HG03280 (cell line): ENCODE results near the gene RHOG.
"Not testable (repeated sequence)": the region's sequence is repeated elsewhere in the genome, so short reads cannot be mapped to it uniquely, and the experiment has no call there.

ENCODE experiments used
- ATAC-seq: cut with Tn5 transposase; IDR thresholded peaks from one replicate; pipeline ENCODE4 v1.9.1; 2021; ENCODE audit warnings: mild to moderate bottlenecking, moderate library complexity; ENCODE audit not compliant: unreplicated experiment

RHOG gene

DNA sequence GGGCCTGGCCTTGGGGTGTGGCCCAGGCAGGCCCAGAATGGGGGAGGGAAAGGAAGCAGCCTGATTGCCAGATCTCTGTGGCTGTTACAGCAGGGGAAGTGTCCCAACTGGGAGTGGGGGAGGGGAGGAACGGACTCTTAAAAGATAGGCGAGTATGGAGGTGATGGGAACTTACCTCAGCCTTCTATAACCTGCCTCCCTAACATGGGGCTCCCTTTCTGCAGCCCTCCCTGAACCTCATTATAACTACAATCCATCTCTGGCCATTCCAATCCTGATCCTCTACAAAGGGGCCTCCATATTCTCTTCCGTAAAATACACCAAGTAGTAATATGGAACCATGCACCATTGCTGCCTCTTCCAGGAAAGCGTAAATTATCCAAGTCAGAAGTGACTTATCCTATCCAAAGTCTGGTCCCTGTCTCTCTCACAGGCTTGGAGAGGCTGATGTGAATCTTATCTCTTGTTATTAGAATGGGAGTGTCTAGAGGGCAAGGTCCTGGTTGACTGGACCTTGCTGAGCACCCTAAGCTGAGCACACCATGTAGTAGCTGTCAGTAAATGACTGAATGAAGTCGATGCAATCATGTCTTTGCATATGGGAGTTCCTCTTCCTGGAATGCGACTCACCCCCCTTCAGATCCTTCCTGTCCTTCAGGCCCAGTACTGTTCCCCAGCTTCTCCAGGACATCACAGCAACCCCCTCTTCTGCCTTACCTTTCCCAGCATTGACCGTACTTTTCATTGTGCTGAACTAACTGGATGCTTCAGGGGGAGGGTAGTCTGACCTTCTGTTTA lies 5.9 kb downstream of the RHOG start:
- no peak for ATAC-seq

DNA sequence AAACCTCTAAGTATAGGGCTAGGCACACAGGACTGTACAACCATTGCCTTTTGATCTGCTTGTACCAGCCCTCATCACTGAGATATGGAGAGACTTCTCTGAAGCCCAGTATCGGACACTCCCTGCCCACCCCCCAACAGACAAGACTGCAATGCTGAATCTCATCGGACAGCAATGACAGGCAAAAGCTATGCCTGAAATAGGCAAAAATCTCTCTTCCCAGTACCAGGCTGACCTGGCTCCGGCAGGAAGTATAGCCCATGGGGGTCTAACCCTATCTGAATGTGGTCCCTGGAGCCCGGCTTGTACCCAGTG lies 6.5 kb downstream of the RHOG start:
- no peak for ATAC-seq

DNA sequence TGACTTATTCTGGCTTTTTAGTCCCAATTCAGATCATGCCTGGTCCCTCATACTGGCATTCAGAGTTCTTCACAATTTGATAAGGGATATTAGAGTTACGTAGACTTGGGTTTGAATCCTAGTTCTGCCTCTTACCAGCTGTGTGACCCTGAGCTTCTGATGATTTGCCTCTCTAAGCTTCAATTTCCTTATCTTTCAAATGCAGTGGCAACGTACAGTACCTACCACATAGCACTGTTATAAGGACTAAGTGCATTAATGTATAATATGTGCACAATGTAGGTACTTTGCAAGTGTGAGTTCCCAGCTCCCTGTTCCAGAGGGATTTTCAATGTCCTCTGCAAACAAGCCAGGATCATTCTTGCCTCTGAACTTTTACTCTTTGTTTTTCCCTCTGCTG lies 7.3 kb downstream of the RHOG start:
- ATAC-seq, result no peak

DNA sequence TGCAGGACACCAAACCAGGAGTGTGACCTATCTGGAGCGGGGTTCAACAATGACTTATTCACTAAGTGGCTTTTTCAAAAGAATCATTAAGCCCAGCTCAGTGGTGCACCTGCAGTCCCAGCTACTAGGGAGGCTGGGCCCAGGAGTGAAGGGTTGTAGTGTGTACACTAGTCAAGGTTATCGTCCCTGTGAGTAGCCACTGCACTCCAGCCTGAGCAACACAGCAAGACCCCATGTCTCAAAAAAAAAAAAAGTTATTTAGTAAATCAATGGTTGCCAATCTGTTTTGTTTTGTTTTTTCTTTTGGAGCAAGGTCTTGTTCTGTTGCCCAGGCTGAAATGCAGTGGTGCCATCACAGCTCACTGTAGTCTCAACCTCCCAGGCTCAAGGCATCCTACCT lies 7.9 kb downstream of the RHOG start:
- ATAC-seq, result no peak

DNA sequence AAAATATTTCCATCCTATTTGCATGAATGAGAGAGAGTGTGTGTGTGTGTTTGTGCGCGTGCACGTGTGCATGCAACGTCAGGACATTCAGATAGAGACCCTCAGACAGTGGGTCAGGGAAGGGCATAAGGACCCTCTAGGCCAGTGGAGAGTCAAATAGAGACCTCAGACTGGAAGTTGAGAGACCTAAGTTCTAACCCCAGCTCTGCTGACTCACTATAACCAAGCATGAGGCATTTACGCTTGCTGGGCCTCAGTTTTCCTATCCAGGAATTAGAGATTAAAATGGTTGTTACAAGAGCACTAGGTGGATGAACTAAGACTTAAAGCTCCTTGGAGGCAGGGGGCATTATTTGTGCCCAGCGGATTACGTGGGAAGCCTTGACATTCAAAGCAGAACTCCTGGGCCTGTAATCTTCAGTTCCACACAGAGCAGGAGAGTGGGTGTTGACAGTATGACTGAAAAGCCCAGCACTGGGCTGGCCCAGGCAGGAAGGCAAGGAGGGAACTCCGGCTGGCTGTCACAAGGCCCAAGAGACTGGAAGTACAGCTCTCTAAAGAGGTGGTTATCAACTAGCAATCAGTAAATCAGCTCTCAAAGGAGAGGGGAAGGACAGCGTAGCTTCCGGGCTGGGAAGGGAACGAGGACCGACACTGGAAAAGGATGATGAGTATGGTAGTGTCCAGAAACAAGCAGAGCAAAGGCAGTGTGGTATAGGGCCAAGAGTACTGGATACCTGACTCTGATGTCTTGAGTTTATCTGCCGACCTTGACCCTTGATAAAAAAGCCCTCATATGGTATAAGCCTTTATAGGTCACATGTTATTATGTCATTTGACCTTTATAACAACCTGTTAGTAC lies 9.2 kb downstream of the RHOG start:
- no peak for ATAC-seq

DNA sequence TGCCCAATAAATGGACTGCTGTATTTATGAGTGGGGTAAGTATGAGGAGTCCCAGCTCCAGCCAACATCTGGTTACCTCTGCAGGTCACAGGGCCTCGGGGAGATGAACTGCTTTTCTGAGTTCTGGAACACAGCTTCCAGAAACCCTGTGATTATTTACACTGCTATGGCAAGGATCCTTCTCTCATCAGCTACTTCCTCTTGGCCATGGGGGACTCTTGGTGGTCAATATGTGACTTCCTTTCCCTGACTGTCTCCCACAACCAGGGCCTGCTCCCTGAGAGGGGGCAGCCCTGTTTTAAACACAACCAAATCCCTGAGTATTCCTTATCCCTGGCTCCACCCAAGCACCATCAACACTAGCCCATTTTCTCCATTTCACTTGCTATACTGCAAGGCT lies 10.0 kb downstream of the RHOG start:
- no peak for ATAC-seq

DNA sequence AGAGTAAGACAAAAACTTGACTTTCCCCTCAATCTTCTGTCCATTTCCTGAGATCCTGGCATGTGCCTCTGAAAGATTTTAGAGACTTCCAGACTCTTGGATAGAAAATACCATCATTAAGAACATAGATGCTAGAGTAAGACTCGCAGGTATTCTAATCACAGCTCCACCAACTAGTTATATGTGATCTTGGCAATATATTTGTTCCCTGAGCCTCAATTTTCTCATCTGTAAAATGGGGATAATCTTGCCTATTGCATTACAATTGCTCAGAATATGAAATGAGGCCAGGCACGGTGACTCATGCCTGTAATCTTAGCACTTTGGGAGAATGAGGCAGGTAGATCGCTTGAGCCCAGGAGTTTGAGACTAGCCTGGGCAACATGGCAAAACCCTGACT lies 10.7 kb downstream of the RHOG start:
- no peak for ATAC-seq

DNA sequence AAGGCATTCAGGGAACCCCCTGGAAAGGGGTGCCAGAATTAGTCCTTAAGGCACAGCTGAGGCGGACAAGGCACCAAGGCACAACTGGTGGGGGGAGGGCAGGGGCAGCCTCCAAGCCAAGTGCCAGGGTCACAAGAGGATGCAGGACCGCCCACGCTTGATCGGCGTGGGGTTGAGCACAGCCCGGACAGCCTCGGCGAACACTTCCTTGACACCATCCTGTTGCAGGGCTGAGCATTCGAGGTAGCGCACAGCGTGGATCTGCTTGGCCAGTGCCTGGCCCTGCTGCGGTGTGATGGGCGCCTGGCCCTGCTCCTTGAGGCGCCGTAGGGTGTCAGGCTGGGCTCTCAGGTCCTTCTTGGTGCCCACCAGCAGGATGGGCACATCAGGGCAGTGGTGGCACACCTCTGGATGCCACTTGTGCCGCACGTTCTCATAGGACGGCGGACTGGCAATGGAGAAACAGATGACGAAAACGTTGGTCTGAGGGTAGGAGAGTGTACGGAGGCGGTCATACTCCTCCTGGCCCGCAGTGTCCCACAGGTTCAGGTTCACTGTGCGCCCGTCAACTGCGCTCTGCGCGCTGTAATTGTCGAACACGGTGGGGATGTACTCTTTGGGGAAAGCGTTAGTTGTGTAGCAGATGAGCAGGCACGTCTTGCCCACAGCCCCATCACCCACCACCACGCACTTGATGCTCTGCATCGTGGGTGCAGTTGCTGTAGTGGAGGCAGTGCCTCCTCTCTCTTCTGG lies 13.1 kb downstream of the RHOG start:
- ATAC-seq, result no peak

DNA sequence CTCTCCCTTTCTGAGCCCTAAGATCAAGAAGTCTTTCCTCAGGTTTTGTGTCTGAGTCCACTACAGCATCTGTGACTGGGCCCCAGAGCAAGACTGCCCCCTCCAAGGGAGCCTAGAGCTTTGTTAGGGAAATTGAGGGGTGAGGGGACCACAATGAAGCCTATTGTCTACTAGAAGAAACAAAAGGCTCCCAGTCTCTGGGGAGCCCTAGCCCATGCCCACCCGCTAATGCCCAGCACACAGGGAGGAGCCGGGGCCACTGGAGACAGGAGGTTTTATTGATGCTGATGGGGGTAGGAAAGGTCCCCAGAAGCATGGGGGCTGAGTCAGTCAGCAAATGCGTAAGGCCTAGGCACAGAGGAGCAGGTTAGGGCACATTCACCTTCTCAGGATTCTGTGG lies 14.0 kb downstream of the RHOG start:
- ATAC-seq, result no peak

DNA sequence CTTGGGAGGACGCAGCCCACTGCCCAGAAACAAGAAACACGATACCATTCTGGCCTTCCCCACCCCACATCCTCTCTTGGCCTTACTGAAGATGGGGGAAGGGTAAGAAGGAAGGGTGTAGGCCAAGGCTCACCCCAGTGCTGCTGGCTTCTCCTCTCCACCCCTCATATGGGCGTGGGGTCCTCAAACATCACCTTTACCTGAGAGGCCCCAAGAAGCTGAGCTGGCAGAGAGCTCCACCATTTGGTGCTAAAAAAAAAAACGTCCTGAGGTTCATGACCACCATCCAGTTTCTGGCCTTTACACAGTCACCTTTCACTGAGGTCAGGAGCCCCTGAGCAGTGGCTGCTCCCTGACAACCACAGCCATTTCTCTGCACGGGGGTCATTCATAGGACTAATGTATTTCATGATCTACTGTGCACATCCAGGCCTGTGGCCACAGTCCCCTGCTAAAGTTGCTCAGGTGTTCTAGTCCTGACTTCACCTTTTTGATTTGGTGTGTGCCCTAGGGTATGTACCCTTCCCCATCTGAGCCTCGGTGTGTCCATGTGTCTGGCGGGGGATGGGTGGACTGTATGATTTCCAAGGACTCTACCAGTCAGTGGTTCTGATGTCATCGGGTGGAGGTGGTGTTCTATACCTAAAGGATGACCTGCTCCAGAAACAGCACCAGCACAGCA lies 15.1 kb downstream of the RHOG start:
- ATAC-seq, result no peak

DNA sequence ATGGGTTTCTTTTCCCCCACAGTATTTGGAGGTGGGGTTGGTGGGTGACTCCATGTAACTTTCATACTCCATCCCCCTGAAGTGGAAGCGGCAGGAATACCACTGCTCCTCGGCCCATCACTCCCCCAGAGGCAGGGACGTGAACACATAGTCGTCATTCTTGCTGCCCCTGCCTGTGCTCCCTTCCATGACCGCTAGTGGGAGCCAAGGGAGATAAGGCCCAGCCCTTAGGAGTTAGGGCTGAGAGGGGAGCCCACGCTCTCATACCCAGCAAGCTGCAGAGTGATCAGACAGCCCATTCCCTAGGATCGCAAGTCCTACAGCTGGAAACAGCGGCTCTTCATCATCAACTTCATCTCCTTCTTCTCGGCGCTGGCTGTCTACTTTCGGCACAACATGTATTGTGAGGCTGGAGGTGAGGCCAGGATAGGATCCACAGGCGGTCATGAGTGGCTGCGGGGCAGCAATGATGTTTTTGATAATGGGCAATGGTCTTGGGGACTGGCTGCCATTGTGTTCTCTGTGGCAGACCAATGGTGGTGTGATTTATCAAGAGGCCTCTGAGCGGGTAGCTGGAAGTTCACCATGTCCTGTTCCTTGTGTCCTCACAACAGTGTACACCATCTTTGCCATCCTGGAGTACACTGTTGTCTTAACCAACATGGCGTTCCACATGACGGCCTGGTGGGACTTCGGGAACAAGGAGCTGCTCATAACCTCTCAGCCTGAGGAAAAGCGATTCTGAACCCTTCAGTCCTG lies 15.9 kb downstream of the RHOG start:
- ATAC-seq, result peak; percentile 89

DNA sequence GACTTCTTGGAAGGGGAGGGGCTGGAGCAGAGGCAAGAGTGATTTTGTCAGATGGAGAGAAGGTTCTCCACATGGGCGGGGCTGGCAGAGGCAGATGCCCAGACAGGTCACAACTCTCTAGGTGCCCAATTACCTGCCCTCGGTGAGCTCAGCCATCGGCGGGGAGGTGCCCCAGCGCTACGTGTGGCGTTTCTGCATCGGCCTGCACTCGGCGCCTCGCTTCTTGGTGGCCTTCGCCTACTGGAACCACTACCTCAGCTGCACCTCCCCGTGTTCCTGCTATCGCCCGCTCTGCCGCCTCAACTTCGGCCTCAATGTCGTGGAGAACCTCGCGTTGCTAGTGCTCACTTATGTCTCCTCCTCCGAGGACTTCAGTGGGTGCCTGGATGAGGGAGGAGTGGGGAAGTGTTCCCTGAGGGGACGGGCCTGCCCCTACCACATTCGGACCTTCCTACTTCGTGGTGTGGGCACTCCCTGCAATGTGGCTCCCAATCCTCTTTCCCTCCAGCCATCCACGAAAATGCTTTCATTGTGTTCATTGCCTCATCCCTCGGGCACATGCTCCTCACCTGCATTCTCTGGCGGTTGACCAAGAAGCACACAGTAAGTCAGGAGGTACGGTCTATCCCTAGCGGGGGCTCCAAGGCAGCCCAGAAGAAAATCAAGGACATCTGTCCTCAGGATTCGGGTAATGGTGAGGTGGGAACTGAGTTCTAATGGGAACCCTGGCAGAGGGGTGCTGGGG lies 16.8 kb downstream of the RHOG start:
- ATAC-seq, result no peak

DNA sequence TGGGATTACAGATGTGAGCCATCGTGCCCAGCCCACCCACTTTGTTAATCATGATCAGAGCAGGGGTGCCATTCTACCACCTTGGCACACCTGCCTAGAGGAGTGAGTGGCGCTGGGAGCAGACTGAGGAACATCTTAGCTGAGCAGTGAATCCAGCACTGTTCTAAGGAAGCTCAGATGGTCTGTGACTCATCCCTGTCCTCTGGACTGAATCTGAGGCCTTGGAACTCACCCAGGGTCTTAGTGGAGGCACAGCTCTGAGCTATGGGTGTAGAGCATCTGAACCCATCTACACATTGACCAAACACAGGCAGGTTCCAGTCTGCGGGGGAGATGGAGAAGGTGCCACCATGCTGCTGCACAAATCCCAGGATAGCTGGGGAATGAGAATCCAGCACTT lies 17.5 kb downstream of the RHOG start:
- no peak for ATAC-seq

DNA sequence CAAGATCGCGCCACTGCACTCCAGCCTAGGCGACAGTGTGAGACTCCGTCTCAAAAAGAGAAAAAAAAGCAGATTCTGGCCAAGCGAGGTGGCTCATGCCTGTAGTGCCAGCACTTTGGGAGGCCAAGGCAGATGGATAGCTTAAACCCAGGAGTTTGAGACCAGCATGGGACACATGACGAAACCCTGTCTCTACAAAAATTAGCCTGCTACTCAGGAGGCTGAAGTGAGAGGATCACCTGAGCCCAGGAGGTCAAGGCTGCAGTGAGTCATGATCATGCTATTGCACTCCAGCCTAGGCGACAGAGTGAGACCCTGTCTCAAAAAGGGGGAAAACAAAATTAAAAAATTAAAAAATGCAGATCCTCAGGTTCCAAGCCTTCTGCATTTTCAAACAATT lies 18.4 kb downstream of the RHOG start:
- ATAC-seq, result no peak

DNA sequence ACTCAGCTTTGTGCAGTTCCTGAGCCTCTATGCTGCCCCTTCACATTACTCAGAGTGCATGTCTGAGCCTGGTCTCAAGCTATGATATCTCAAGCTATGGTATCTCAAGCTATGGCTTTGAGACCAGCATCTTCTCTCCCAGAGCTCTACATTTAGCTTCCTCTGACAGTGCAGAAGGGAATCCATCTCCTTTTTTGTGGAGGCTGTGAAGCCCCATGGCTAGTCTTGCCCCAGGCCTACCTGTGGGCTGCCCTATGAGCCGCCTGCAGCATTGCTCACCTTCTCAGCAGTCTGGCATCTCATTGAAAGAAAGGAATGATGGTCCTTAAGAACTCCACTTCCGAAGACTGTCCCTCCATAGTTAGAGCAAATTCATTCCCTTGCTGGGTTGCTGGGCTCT lies 19.8 kb downstream of the RHOG start:
- no peak for ATAC-seq

DNA sequence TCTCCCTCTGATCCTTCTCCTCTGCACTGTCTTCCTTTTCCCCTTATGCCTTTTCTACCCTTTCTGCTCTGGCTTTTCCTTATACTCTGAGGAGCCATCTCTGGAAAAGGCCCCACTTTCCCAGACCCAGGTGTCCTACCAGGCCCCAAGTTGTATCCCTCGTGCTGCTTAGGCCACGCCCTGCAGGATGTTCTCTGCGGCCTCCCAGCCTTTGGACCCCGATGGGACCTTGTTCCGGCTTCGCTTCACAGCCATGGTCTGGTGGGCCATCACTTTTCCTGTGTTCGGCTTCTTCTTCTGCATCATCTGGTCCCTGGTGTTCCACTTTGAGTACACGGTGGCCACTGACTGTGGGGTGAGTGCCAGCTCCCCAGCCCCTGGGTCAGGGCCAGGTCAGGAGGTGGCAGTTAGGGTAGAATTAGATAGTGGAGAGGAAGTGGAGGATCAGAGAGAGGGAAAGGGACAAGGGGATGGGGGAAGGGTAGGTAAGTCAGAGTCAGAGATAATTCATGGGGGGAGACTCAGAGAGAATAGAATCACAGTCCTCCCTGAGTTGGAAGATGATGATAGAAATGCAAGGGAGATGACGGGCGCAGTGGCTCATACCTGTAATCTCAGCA lies 23.5 kb downstream of the RHOG start:
- ATAC-seq, result no peak

DNA sequence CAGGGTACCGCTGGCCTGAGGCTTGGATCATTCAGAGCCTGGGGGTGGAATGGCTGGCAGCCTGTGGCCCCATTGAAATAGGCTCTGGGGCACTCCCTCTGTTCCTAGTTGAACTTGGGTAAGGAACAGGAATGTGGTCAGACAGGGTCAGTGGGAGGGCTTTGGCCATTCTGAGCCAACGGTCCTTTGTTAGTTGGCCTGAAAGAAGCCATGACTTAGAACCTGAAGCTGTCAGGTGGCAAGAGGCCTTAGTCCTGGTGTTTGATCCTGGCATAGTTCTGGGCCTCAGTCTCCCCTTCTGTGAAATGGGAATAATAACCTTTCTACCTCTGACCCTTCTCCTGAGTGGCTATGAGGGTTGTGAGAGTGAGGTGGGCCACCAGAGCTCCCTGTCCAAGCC lies 24.1 kb downstream of the RHOG start:
- ATAC-seq, result no peak

DNA sequence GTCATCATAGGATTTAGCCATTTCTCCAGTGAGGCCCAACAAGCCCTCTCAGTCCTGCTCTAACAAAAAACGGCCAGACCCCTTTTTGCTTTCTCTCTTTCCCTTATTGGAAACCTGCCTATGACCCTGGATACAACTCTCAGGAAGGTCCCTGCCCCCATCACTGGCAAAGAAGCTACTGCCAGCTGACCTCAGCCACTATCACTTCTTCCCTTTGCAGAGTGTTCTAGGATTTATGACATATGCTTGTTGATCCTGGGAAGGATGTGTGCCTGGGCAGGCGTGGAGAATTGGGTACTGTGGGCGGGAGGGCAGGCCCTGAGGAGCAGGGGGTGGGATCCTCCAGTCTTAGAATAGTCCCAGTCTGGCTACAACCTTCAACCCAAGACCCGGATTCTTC lies 24.9 kb downstream of the RHOG start:
- ATAC-seq, result no peak

DNA sequence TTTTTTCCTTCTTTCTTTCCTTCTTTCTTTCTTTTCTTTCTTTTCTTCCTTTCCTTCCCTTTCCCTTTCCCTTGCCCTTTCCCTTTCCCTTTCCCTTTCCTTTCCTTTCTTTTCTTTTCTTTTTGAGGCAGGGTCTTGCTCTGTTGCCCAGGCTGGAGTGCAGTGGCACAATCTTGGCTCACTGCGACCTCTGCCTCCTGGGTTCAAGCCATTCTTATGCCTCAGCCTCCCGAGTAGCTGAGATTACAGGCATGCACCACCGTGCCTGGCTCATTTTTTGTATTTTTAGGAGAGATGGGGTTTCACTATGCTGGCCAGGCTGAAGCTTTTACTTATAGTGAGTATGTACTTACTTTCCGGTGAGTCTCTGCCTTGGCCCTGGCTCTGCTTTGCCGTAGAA lies 25.9 kb downstream of the RHOG start:
- ATAC-seq, result not testable (repeated sequence)
